CD14-positive monocyte (primary cell): Measurements from ENCODE around the gene PIK3R1. TPM values are rescaled to one million over a fixed set of nuclear protein-coding genes. Genes with fewer than 3 reads are reported as not detected.
A peak's percentile ranks its signal among the peaks of the same experiment; 100 is the strongest.

Experiments
- DNase-seq, 3 donors: peaks; one replicate each; pipeline ENCODE4 v3.0.0-alpha.2; 2011 to 2022
- H2AFZ ChIP-seq: 2 replicates; pipeline ENCODE4 v1.6.0; 2012; ENCODE audit warnings: mild to moderate bottlenecking, low read depth, low read length, inconsistent platforms; ENCODE audit not compliant: insufficient read depth, poor library complexity, severe bottlenecking
- H3K27ac ChIP-seq, 2 donors: 1 replicate in 1 of 2; 2 replicates in 1 of 2; pipeline ENCODE4 v1.5.1; 2012 to 2013; ENCODE audit warnings: low read length in 2 of 2, control low read depth in 1 of 2, inconsistent platforms in 1 of 2, low read depth in 1 of 2, mild to moderate bottlenecking in 1 of 2
- H3K27me3 ChIP-seq, 2 donors: one replicate each; pipeline versions ENCODE4 v1.6.0 to v1.6.1; 2011 to 2013; ENCODE audit warnings: low read length in 2 of 2; ENCODE audit not compliant: control insufficient read depth in 2 of 2, insufficient read depth in 2 of 2
- H3K36me3 ChIP-seq, 2 donors: replicated peaks in 1 of 2; 1 replicate in 1 of 2; 2 replicates in 1 of 2; pipeline versions ENCODE4 v1.5.1 to v1.6.1; 2012 to 2013; ENCODE audit warnings: low read length in 2 of 2, control low read depth in 1 of 2, inconsistent platforms in 1 of 2, mild to moderate bottlenecking in 1 of 2; ENCODE audit not compliant: insufficient read depth in 2 of 2, control insufficient read depth in 1 of 2
- H3K4me1 ChIP-seq, 2 donors: 1 replicate in 1 of 2; 2 replicates in 1 of 2; pipeline versions ENCODE4 v1.5.1 to v1.6.1; 2012 to 2013; ENCODE audit warnings: low read length in 2 of 2, control low read depth in 1 of 2, inconsistent platforms in 1 of 2, mild to moderate bottlenecking in 1 of 2, moderate library complexity in 1 of 2; ENCODE audit not compliant: insufficient read depth in 2 of 2, control insufficient read depth in 1 of 2
- H3K4me2 ChIP-seq: replicated peaks from 2 replicates; pipeline ENCODE3; 2012; ENCODE audit warnings: low read length, moderate library complexity, mild to moderate bottlenecking; ENCODE audit not compliant: poor library complexity, severe bottlenecking; ENCODE audit errors: extremely low read depth
- H3K4me3 ChIP-seq, 3 experiments: fragments of 200-600 bp in 1 of 3; sonication (generic) in 1 of 3; replicated peaks in 1 of 3; 1 replicate in 2 of 3; 2 replicates in 1 of 3; pipeline ENCODE4 v1.5.1; 2011 to 2013; ENCODE audit warnings: low read length in 3 of 3, mild to moderate bottlenecking in 3 of 3, control low read depth in 2 of 3, low read depth in 2 of 3, inconsistent platforms in 1 of 3, moderate library complexity in 1 of 3
- H3K79me2 ChIP-seq: 2 replicates; pipeline ENCODE4 v1.6.0; 2012; ENCODE audit warnings: mild to moderate bottlenecking, control low read depth, inconsistent platforms, low read length, moderate library complexity; ENCODE audit not compliant: insufficient read depth
- H3K9ac ChIP-seq: 2 replicates; pipeline ENCODE4 v1.6.0; 2017; ENCODE audit warnings: low read length, mild to moderate bottlenecking; ENCODE audit not compliant: insufficient read depth, poor library complexity, severe bottlenecking
- H3K9me3 ChIP-seq, 2 donors: replicated peaks in 1 of 2; 1 replicate in 1 of 2; 2 replicates in 1 of 2; pipeline versions ENCODE4 v1.5.1 to v1.6.1; 2012 to 2013; ENCODE audit warnings: low read length in 2 of 2, control low read depth in 1 of 2; ENCODE audit not compliant: control insufficient read depth in 1 of 2, insufficient read depth in 1 of 2
- H4K20me1 ChIP-seq: 2 replicates; pipeline ENCODE4 v1.6.0; 2012; ENCODE audit warnings: mild to moderate bottlenecking, low read length, control low read depth, moderate library complexity; ENCODE audit not compliant: insufficient read depth
- H3K27ac Mint-ChIP-seq, 7 donors: one replicate each; pipeline ENCODE4 v1.8.0; 2020; ENCODE audit warnings: mild to moderate bottlenecking in 7 of 7, mixed read lengths in 7 of 7, moderate library complexity in 6 of 7, inconsistent platforms in 2 of 7
- H3K27me3 Mint-ChIP-seq, 3 donors: one replicate each; pipeline ENCODE4 v1.8.0; 2021 to 2022; ENCODE audit warnings: low read depth in 3 of 3, mild to moderate bottlenecking in 3 of 3, mixed read lengths in 3 of 3, moderate library complexity in 3 of 3, inconsistent platforms in 1 of 3
- H3K36me3 Mint-ChIP-seq, 2 donors: one replicate each; pipeline ENCODE4 v1.8.0; 2020; ENCODE audit warnings: mixed read lengths in 2 of 2, inconsistent platforms in 1 of 2, mild to moderate bottlenecking in 1 of 2
- H3K4me1 Mint-ChIP-seq: one replicate; pipeline ENCODE4 v1.8.0; 2020; ENCODE audit warnings: mild to moderate bottlenecking, mixed read lengths
- H3K4me3 Mint-ChIP-seq, 2 donors: one replicate each; pipeline ENCODE4 v1.8.0; 2020; ENCODE audit warnings: mild to moderate bottlenecking in 2 of 2, mixed read lengths in 2 of 2, moderate library complexity in 1 of 2
- H3K9me3 Mint-ChIP-seq, 7 donors: one replicate each; pipeline ENCODE4 v1.8.0; 2020 to 2022; ENCODE audit warnings: mixed read lengths in 7 of 7, mild to moderate bottlenecking in 6 of 7, moderate library complexity in 6 of 7, inconsistent platforms in 2 of 7
- CTCF ChIP-seq: fragments of 200-600 bp; IDR thresholded peaks from one replicate; pipeline ENCODE4 v1.8.0; 2022; ENCODE audit warnings: antibody characterized with exemption, mild to moderate bottlenecking
- WGBS: methylation state at CpG from one replicate; pipeline ENCODE4 v1.1.5; 2013; ENCODE audit warnings: missing lambda C conversion rate; ENCODE audit not compliant: insufficient coverage; 5-methylcytosine and 5-hydroxymethylcytosine counted together
- intact Hi-C, 2 donors: fragments of 100-400 bp; cut with micrococcal nuclease; formaldehyde crosslinking; loops; one replicate each; pipeline versions ENCODE4 v1.15.0 to v1.15.1; 2023
- polyA plus RNA-seq, 3 donors: library from polyadenylated mRNA; depleted of rRNA in 1 of 3; unstranded in 2 of 3; stranded (reverse) in 1 of 3; fragments of 300-500 nt in 2 of 3; fragments of >200 nt in 1 of 3; fragmentation: Illumina TruSeq in 2 of 3; gene quantifications; 1 replicate in 2 of 3; 2 replicates in 1 of 3; pipeline ENCODE4 v1.2.3, GENCODE V29; 2012 to 2021

Gene PIK3R1
- polyA plus RNA-seq, 3 donors = 9.5 to 25.5 (median 10.5) TPM

- H3K27me3 ChIP-seq = no peaks in the 10 kb centered on the region
- H3K4me1 ChIP-seq = peaks cover 36 to 37% of the 10 kb centered on the region in 2 donors
- no peak overlapping the region for H3K27ac Mint-ChIP-seq
- no peak overlapping the region for H3K4me3 Mint-ChIP-seq
- no peaks in the 10 kb centered on the region for H3K9me3 ChIP-seq
- H4K20me1 ChIP-seq = no peaks in the 10 kb centered on the region
- H3K27ac ChIP-seq = no peak overlapping the region
- H2AFZ ChIP-seq = no peak overlapping the region
- no peak overlapping the region for H3K4me2 ChIP-seq
- H3K79me2 ChIP-seq = no peaks in the 10 kb centered on the region
- H3K4me3 ChIP-seq = no peak overlapping the region
- DNase-seq = no peak
- no peaks in the 10 kb centered on the region for H3K9me3 Mint-ChIP-seq
- no peaks in the 10 kb centered on the region for H3K36me3 ChIP-seq
- intact Hi-C loops = loop anchor here (10.0 kb wide), 1 partner anchor 50 kb away; no protein-coding TSS in a partner anchor
- H3K9ac ChIP-seq = no peak overlapping the region
- no peaks in the 10 kb centered on the region for H3K36me3 Mint-ChIP-seq
- TF ChIP-seq CTCF = no peak
- peaks cover 43% of the 10 kb centered on the region for H3K4me1 Mint-ChIP-seq
- no CpG with 5 or more reads among the region's 3 CpGs for WGBS
- H3K27me3 Mint-ChIP-seq = no peaks in the 10 kb centered on the region
Measured at GRCh38 chr5:68195137-68195536, 20.4 kb upstream of the PIK3R1 start.

- Histone ChIP-seq H3K27ac (peak overlapping the region in 1 of 2 donors; percentile 80), H3K9ac (no peak overlapping the region), H3K4me1 (peaks cover 36 to 37% of the 10 kb centered on the region in 2 donors), H3K79me2 (no peaks in the 10 kb centered on the region), H3K27me3 (no peaks in the 10 kb centered on the region), H3K4me2 (peak overlapping the region; percentile 14), H3K4me3 (no peak overlapping the region), H3K36me3 (no peaks in the 10 kb centered on the region), H3K9me3 (no peaks in the 10 kb centered on the region), H2AFZ (no peak overlapping the region), H4K20me1 (no peaks in the 10 kb centered on the region)
- H3K4me3 Mint-ChIP-seq = peak overlapping the region in 1 of 2 donors; percentile 26
- peak overlapping the region; percentile 84 to 91 (median 88) for H3K27ac Mint-ChIP-seq
- no peaks in the 10 kb centered on the region for H3K27me3 Mint-ChIP-seq
- no peaks in the 10 kb centered on the region for H3K9me3 Mint-ChIP-seq
- 4% methylated on average over 3 of the region's 6 CpGs for WGBS
- H3K4me1 Mint-ChIP-seq = peaks cover 44% of the 10 kb centered on the region
- DNase-seq = peak; percentile 88 to 95 (median 93)
- no peak for TF ChIP-seq CTCF
- H3K36me3 Mint-ChIP-seq = no peaks in the 10 kb centered on the region
- intact Hi-C loops = loop anchor here (10.0 kb wide), 1 partner anchor 48 kb away; no protein-coding TSS in a partner anchor
Measured at GRCh38 chr5:68196876-68197275, 18.7 kb upstream of the PIK3R1 start.
